A673 (cell line): ENCODE measurements around the gene METTL9.

Experiments
- EZH2 ChIP-seq: fragments of 200-600 bp; sonication (generic); IDR thresholded peaks from 2 replicates; pipeline ENCODE4 v1.6.1; 2017; ENCODE audit warnings: borderline replicate concordance, low read depth, mild to moderate bottlenecking, mixed read lengths, antibody characterized with exemption, low read length; ENCODE audit not compliant: poor library complexity, severe bottlenecking
- TF ChIP-seq, protein P1 (sequence below): fragments of 300-800, 200-600 bp; sonication (generic); conservative IDR thresholded peaks from 2 replicates; pipeline ENCODE4 v1.5.1; 2017; ENCODE audit warnings: low read depth, mild to moderate bottlenecking, antibody characterized with exemption, low read length, moderate library complexity, mixed read lengths

GRCh38 chr16:21622545-21622944 lies 23.2 kb downstream of the METTL9 start:
- TF ChIP-seq EZH2 = no peak
- TF ChIP-seq, protein P1, sequence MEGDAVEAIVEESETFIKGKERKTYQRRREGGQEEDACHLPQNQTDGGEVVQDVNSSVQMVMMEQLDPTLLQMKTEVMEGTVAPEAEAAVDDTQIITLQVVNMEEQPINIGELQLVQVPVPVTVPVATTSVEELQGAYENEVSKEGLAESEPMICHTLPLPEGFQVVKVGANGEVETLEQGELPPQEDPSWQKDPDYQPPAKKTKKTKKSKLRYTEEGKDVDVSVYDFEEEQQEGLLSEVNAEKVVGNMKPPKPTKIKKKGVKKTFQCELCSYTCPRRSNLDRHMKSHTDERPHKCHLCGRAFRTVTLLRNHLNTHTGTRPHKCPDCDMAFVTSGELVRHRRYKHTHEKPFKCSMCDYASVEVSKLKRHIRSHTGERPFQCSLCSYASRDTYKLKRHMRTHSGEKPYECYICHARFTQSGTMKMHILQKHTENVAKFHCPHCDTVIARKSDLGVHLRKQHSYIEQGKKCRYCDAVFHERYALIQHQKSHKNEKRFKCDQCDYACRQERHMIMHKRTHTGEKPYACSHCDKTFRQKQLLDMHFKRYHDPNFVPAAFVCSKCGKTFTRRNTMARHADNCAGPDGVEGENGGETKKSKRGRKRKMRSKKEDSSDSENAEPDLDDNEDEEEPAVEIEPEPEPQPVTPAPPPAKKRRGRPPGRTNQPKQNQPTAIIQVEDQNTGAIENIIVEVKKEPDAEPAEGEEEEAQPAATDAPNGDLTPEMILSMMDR = no peak
